GM18511 (cell line): Measurements from ENCODE around the gene CIPC.

Source experiments
- ATAC-seq: cut with Tn5 transposase; IDR thresholded peaks from one replicate; pipeline ENCODE4 v1.9.1; 2021; ENCODE audit warnings: mild to moderate bottlenecking, moderate library complexity; ENCODE audit not compliant: unreplicated experiment

Gene CIPC

GRCh38 chr14:77125281-77125801 lies 27.3 kb downstream of the CIPC start:
- ATAC-seq, result no peak

DNA sequence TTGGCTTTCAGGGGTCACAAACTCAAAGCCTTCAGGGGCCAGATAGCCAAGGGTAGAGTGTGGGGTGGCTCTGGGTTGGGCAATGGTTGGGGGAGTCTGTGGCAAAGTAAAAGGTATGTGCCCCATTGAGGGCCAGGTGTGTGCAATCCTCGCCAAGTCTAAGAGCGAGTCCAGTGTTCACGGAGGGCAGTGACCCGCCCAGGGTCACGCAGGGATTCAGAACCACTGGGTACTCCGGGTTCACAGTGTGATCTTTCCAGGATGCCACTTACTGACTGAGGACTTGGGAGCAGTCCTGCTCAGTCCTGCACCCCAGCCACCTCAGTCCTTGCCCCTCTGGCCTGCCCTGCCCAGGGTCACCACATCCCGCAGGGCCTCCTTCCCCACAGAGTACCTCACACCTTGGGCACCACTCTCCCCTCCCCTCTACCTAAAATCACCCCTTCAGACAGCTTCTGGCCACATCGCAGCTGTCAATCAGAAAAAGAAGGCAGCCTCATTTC lies 27.8 kb downstream of the CIPC start:
- no peak for ATAC-seq

- ATAC-seq, result no peak
Observed at GRCh38 chr14:77126461-77126990, 28.5 kb downstream of the CIPC start.

DNA sequence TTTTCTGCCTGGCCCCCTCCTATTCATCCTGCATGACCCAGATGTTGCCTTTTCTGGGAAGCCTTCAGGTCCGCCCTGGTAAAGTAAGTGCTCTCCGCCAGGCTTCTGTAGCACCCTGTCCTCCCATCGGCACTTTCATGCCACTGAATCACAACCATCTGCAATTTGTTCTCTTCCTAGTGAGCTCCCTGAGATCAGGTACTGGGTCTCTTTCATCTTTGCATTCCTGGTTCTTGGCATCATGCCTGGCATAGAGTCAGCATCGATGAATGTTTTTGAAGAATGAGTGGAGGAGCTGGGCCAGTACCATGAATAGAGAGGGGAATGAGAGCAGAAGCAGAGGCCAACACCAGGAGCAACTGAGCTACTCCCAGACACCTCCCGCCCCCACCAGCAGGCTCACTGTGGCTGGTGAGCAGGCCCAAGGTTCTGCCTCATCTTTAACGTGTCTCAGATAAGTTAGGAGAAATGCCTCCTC lies 30.4 kb downstream of the CIPC start:
- no peak for ATAC-seq

GRCh38 chr14:77130386-77130785 lies 32.3 kb downstream of the CIPC start:
- ATAC-seq, result no peak

GRCh38 chr14:77131206-77131605 lies 33.1 kb downstream of the CIPC start:
- ATAC-seq, result no peak

DNA sequence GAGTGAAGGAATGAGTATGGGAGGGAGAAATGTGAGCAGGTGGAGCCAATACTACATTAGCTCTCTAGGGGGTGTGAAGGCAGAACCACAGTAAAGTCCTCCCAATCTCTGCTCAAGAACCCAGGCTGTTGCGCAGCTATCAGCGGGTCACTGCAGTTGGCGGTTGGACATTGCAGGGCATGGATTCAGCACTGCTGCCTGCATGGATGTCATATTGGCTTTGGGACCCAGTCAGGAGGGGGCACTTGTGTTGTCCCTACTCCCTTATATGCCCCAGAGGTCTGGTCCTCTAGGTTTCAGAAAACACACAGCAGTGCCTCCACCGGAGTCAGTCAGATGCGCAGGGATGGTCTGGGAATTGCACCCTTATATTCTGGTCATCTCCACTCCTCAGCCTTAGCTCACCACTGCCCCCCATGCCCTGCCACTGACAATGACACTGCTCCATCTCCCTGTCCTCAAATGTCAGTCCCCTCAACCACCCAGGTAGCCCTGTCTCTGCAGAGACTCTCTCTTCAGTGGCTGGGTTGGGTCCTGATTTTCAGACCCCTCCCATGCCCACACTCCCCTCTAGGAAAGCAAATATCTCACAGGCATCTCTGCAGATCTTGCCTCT lies 33.9 kb downstream of the CIPC start:
- ATAC-seq, result no peak

GRCh38 chr14:77133720-77134338 lies 35.8 kb downstream of the CIPC start:
- ATAC-seq, result peak; percentile 87

GRCh38 chr14:77139022-77139421 lies 41.0 kb downstream of the CIPC start:
- ATAC-seq, result no peak

- no peak for ATAC-seq
Observed at GRCh38 chr14:77139540-77140358, 41.7 kb downstream of the CIPC start.

DNA sequence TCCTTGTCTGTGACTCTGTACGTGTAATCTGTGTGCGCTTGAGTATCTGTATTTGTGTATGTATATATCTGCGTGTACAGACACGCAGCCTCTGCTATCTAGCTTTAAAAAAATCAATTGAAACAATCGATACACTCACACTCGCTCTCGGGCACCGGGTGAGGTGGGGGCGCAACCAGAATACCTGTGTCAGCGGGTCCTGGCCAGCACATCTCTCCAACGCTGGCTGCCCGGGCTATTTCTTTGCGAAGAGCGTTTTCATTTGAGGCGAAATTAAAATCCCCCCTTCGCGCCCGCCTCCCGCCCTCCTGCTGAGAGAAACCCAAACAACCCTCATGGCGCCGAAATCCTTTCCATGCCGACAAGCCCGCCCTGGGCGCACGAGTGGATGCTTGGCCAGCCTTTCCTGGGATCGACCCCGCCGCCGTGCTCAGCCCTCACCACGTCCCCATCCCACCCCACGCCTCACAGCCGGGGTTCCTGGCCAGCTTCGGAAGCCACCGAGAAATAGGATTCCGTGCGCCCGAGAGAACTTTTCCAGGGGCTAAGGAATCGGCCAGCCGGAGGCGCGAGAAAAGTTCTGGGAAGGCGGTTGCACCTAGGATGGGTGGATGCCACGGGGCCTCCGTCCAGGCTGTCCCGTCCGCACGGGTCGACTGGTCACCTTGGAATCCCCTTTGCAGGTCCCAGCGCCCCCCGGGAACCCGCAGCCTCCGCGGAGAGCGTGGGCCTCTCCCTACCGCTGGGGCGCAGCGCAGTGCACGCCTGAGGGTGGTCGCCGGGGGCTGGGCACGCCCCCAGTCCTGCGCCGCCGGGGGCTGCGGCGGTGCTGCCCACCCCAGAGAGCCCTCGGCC lies 42.5 kb downstream of the CIPC start:
- no peak for ATAC-seq

GRCh38 chr14:77141214-77142004 lies 43.4 kb downstream of the CIPC start, which contains the start of gene ZDHHC22:
Gene ZDHHC22 (minus strand): TSS chr14:77141791. CDS start chr14:77139738, 2,053 bp downstream.
- no peak for ATAC-seq

DNA sequence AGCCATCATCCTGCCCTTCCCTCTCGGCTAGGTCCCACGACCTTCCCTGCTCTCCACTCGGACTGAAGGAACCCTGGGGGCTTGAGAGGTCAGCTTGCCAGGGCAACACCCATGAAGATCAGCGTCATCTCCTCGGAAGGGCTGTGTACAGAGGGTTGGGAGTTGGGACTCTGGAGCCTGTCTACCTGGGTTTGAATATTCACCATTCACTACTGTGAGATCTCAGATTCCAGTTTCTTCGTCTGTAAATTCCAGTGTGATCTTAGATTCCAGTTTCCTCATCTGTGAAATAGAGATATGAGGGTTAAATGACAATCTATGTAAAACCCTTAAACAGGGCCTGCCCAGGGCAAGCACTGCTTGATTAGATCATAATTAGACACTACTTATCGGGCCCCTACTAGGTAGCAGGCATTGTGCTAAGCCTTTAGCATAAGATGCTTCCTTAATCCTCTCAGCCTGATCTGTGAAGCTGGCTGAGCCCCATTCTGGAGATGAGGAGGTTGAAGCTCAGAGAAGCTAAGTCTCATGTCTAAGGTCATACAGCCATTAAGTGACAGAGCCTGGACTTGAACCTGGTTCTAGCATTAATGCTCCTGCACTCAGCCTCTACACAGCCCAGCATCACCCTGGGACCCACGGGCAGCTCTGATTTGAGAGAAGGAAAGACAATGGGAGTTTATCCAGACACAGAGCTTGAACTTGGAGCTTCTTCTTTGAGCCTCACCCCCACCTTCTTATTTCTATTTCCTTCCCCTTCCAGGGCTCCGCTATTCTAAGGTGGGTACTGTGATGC lies 44.1 kb downstream of the CIPC start:
- no peak for ATAC-seq

DNA sequence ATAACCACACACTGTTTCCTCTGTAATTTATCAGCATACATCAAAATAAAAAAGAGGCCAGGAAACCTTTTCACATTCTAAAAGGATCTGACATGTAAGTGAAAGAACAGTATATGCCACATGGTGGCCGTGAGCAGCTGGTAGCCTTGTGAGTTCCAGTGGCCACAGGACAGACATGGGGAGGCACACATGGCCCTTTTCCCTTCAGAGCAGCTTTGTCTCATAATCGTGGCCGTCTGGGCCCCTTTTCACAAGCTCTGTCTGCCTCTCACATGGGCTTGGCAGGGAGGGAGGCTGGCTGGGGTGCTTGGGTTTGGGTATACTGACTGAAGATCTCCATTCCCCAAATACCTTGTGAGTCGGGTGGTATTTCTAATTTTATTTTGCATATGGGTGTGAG lies 45.0 kb downstream of the CIPC start:
- no peak for ATAC-seq

DNA sequence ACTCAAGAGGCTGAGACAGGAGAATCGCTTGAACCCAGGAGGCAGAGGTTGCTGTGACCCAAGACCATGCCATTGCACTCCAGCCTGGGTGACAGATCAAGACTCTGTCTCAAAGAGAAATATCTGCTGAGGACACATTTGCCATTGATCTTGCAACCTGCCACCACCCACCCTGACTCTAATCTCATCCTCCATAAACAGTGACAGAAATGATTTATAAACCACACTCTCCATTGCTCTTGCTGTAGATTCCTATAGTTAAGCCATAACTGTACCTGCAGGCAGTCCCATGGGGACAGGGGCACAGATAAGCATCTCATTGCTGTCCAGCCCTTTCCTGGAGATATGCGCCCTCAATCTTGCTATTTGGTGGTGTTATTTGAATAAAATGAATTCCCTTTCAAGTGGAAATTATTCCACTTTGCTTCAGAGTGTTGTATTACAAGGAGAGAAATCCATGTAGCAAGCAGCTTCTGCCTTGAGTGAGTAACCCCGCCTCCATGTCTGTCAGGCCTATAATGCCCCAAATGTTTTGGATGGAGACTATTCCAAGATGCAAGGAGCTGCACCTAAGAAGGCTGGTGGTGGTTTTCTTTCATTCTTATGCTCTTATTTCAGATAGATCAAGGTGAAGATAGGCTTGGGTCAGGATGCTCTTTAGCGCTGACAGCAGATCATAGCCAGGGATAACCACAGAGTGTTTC lies 46.5 kb downstream of the CIPC start:
- ATAC-seq, result no peak

DNA sequence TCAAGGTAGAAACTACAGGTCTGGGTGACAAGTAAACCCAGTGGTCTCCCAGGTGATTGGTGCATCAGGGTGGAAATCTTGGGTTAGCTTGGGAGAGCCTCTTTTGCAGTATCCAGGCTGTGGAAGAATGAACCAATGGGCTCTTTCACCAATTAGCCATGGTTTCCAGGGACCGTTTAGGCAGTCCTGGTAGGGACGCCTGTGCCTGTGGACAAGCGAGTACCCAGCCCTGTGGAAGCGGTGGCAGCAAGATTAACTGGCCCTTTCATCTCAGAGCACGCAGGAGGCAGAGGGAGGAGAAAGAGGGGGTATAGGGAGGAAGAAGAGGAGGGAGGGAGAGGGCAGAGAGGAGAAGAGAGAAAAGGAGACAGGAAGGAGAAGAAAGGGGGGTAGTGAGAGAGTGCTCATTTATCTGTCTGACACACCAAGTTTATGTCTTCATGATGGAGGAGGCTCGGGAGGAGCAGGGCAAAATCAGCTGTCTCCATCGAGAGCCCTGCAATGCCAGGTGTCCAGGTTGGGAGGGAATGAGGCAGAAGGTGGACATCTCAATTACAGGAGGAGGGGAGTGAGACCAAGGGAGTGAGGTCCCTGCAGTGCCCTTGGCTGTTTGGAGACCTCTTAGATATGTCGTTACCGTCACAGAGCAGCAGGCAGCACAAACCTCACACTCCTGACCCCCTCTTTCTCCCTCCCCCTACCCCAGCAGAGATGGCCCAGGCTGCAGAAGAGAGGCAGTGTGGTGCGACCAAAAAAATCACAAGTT lies 48.1 kb downstream of the CIPC start:
- ATAC-seq, result no peak

DNA sequence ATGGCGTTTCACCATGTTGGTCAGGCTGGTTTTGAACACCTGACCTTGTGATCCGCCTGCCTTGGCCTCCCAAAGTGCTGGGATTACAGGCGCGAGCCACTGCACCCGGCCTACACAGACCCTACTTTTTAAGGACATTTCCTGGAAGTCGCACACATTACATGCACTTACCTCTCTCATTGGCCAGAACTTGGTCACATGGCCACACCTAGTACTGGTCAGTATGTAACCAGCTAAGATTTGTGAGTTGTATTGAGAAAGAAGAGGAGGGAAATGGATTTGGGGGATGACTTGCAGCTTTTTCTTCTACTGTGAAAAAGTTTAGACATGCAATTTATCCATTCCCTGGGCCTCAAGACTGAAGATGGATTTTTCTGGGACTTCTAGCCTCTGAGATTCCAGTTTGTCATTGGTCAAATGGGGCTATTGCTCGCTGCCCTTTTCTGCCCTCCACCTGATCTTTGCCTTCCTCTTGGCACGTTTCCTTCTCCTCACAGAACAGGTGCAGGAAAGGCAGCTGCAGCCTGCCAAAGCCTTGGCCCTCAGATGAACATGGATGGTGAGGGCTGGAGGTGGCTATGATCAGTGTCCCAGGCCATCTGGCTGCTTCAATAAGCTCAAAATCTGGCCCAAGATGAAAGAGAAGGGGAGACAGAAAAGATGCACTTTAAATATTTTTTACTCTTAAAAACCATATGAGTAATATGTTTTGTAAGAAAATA lies 50.6 kb downstream of the CIPC start:
- ATAC-seq, result no peak
